Liver (tissue), 3 donors: ENCODE results near the gene AATK.

Experiments
- FOXA1 ChIP-seq: IDR thresholded peaks from 2 replicates; pipeline ENCODE4 v1.6.1; 2016; ENCODE audit warnings: antibody characterized with exemption
- GABPA ChIP-seq, 2 donors: IDR thresholded peaks in 1 of 2; conservative IDR thresholded peaks in 1 of 2; 2 replicates each; pipeline ENCODE4 v1.6.1; 2016; ENCODE audit warnings: antibody characterized with exemption in 2 of 2, mild to moderate bottlenecking in 1 of 2, moderate library complexity in 1 of 2
- HNF4A ChIP-seq, 2 donors: conservative IDR thresholded peaks; 2 replicates each; pipeline ENCODE4 v1.6.1; 2016; ENCODE audit warnings: antibody characterized with exemption in 2 of 2, mild to moderate bottlenecking in 2 of 2
- HNF4G ChIP-seq: IDR thresholded peaks from 2 replicates; pipeline ENCODE4 v1.6.1; 2016; ENCODE audit warnings: antibody characterized with exemption
- NR2F2 ChIP-seq: IDR thresholded peaks from 2 replicates; pipeline ENCODE4 v1.6.1; 2016; ENCODE audit warnings: antibody characterized with exemption
- RAD21 ChIP-seq, 2 donors: IDR thresholded peaks; 2 replicates each; pipeline ENCODE4 v1.6.1; 2016; ENCODE audit warnings: antibody characterized with exemption in 2 of 2, mild to moderate bottlenecking in 2 of 2
- SP1 ChIP-seq: IDR thresholded peaks from 2 replicates; pipeline ENCODE4 v1.6.1; 2018; ENCODE audit warnings: antibody characterized with exemption, mild to moderate bottlenecking
- TAF1 ChIP-seq: conservative IDR thresholded peaks from 2 replicates; pipeline ENCODE4 v1.6.1; 2016; ENCODE audit warnings: antibody characterized with exemption, mild to moderate bottlenecking
- YY1 ChIP-seq: IDR thresholded peaks from 2 replicates; pipeline ENCODE4 v1.6.1; 2016; ENCODE audit warnings: antibody characterized with exemption, mild to moderate bottlenecking
- TF ChIP-seq, protein P1 (sequence below): fragments of 150-350 bp; IDR thresholded peaks from 2 replicates; pipeline ENCODE4 v1.5.1; 2017; ENCODE audit warnings: improper control_type of control experiment, low read depth, low read length; ENCODE audit not compliant: missing input control
- TF ChIP-seq, protein P2 (sequence below): IDR thresholded peaks from 2 replicates; pipeline ENCODE4 v1.6.1; 2016; ENCODE audit warnings: antibody characterized with exemption, mild to moderate bottlenecking
- TF ChIP-seq, protein P3 (sequence below): IDR thresholded peaks from 2 replicates; pipeline ENCODE4 v1.6.1; 2016; ENCODE audit warnings: antibody characterized with exemption
- TF ChIP-seq, protein P4 (sequence below): IDR thresholded peaks from 2 replicates; pipeline ENCODE4 v1.6.1; 2016; ENCODE audit warnings: antibody characterized with exemption
- donor health status: healthy.
- donor health status: healthy.

DNA sequence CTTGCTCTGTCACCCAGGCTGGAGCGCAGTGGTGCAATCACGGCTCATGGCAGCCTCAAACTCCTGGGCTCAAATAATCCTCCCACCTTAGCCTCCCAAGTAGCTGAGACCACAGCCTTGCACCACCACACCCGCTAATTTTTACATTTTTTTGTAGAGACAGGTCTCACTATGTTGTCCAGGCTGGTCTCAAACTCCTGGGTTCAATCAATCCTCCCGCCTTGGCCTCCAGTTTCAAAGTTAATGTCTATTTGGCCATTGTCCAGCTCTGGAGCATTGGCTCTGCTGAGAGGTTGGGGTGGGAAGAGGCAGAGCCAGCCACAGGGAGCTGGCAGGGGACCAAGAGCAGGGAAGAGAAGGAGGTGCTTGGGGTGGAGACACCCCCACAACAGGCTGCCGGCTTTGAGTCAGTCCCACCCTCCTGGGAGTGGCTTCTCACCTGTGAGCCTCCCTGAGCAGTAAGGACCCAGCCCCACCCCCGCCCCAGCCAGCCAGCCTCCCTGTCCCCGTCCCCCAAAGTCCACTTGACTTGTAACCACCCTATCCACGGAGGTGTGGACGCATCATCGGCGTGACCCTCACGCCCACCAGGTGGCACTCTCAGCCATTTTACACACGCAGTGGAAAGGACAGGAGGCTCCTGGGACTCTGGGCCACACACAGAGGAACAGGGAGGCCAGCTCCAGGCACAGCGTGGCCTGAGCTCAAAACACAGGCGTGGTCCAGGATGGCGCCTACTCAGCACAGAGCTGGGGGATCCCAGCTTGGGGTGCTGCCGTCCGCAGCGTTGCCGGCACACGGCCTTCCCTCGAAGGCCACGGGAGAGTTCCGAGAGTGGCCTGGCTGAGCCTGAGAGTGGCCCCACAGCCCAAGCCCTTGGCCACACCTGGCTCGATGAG lies 23.5 kb downstream of the AATK start:
- TF ChIP-seq, protein P1, sequence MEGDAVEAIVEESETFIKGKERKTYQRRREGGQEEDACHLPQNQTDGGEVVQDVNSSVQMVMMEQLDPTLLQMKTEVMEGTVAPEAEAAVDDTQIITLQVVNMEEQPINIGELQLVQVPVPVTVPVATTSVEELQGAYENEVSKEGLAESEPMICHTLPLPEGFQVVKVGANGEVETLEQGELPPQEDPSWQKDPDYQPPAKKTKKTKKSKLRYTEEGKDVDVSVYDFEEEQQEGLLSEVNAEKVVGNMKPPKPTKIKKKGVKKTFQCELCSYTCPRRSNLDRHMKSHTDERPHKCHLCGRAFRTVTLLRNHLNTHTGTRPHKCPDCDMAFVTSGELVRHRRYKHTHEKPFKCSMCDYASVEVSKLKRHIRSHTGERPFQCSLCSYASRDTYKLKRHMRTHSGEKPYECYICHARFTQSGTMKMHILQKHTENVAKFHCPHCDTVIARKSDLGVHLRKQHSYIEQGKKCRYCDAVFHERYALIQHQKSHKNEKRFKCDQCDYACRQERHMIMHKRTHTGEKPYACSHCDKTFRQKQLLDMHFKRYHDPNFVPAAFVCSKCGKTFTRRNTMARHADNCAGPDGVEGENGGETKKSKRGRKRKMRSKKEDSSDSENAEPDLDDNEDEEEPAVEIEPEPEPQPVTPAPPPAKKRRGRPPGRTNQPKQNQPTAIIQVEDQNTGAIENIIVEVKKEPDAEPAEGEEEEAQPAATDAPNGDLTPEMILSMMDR = peak; percentile 73
- TF ChIP-seq, protein P2, sequence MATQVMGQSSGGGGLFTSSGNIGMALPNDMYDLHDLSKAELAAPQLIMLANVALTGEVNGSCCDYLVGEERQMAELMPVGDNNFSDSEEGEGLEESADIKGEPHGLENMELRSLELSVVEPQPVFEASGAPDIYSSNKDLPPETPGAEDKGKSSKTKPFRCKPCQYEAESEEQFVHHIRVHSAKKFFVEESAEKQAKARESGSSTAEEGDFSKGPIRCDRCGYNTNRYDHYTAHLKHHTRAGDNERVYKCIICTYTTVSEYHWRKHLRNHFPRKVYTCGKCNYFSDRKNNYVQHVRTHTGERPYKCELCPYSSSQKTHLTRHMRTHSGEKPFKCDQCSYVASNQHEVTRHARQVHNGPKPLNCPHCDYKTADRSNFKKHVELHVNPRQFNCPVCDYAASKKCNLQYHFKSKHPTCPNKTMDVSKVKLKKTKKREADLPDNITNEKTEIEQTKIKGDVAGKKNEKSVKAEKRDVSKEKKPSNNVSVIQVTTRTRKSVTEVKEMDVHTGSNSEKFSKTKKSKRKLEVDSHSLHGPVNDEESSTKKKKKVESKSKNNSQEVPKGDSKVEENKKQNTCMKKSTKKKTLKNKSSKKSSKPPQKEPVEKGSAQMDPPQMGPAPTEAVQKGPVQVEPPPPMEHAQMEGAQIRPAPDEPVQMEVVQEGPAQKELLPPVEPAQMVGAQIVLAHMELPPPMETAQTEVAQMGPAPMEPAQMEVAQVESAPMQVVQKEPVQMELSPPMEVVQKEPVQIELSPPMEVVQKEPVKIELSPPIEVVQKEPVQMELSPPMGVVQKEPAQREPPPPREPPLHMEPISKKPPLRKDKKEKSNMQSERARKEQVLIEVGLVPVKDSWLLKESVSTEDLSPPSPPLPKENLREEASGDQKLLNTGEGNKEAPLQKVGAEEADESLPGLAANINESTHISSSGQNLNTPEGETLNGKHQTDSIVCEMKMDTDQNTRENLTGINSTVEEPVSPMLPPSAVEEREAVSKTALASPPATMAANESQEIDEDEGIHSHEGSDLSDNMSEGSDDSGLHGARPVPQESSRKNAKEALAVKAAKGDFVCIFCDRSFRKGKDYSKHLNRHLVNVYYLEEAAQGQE = no peak
- no peak for TF ChIP-seq FOXA1
- TF ChIP-seq TAF1 = no peak
- TF ChIP-seq, protein P3, sequence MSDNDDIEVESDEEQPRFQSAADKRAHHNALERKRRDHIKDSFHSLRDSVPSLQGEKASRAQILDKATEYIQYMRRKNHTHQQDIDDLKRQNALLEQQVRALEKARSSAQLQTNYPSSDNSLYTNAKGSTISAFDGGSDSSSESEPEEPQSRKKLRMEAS = no peak
- TF ChIP-seq YY1 = no peak
- TF ChIP-seq, protein P4, sequence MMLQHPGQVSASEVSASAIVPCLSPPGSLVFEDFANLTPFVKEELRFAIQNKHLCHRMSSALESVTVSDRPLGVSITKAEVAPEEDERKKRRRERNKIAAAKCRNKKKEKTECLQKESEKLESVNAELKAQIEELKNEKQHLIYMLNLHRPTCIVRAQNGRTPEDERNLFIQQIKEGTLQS = no peak
- peak in 1 of 2 donors; percentile 85 for TF ChIP-seq RAD21 (IDR thresholded peaks at IDR 0.05)
- TF ChIP-seq HNF4G = no peak
- TF ChIP-seq SP1 = no peak
- no peak for TF ChIP-seq GABPA (IDR thresholded peaks at IDR 0.05 in 1 of 2, conservative IDR thresholded peaks at IDR 0.05 in 1 of 2)
- no peak for TF ChIP-seq HNF4A (conservative IDR thresholded peaks at IDR 0.05)
- TF ChIP-seq NR2F2 = no peak
